ENCODE results near the gene ITPR1.

The ITPR1 gene

GRCh38 chr3:4655145-4656045 lies 162.2 kb downstream of the ITPR1 start:
- no peak for DNase-seq

DNA sequence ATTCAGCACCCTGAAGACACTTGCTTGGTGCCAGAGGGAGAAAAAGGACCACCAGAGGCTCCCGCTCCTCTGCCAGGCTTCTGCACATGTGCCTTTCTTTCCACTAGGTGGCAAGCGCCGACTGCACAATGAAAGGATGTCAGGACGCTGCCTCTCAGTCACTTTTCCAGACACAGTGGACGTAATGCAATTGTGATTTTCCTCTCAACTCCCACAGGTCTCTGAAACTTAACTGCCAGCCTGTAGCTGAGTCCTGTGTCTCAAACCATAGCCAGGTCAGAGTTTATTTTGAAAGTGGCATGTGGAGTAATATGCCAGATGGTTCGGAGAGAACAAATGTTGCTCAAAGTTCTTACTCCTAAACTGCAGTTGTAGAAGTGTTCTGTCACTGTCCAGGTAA lies 162.9 kb downstream of the ITPR1 start:
- no peak for DNase-seq

DNA sequence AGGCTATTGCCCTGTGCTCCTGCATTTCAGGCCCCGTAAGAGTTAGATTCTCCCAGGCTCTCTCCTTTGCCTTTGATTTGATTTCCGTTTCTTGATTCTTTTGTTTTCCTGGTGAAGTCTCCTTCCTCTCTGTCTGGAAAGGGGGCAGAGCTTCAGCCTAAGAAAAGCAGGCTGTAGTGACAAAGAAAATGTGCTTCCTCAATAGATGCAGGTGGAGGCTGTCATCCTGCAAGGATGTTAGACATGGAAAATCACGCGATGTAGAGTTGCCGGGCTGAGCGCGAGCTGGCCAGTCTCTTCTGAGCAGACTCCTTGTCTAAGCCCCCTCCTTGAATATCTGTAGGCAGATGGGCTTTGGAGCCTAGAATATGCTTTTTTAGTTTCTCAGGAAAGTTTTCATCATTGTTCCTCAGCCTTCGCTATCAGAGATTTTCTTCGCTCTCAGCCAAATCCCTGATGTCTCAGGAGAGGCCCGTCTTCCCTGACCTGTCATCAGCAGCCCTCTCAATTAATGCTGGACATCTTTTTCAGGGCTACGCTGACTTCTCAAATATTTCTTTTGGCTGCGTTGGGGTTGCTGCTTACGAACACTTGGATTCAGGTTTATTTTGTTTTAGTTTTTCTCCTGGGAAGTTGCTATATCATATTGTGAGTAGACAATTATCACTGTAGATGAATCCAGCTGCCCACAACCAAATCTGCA lies 163.6 kb downstream of the ITPR1 start:
- no peak for DNase-seq

- no peak for DNase-seq
Measured at GRCh38 chr3:4660936-4661335, 167.8 kb downstream of the ITPR1 start.

DNA sequence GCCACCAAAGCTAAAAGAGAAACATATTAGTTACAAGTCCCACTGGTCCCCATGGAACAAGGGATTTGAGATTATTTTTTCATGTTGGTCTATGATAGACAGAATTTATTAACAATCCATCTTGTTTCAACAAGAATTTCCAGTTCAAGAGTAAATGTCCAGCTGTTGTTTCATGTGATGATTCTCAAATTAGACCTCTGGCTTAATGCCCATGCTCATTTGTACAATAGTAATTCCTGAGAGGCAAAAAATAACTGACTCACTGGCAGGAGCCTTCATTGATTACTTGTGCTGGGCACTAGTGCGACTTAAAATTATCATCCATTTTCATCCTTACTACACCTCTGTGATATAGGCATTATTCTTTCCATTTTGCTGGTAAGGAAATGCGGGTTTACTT lies 171.3 kb downstream of the ITPR1 start:
- DNase-seq: no peak

DNA sequence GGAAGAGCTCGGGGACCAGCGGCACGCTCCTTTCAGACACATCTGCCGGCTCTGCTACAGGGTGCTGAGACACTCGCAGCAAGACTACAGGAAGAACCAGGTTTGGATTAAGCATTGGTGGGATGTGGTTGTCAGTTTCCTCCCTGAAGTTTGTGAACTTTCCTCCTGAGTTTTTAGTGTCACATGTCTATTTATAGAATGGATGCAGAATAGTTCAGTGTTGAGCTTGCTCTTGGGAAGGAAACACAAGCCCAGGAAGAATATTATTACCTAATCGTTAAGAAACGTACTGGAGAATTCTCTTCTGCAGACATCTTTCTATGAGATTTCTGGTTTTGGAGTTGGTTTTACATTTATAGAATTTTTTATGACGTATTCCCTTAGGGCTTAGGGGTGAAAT lies 172.0 kb downstream of the ITPR1 start:
- no peak for DNase-seq

DNA sequence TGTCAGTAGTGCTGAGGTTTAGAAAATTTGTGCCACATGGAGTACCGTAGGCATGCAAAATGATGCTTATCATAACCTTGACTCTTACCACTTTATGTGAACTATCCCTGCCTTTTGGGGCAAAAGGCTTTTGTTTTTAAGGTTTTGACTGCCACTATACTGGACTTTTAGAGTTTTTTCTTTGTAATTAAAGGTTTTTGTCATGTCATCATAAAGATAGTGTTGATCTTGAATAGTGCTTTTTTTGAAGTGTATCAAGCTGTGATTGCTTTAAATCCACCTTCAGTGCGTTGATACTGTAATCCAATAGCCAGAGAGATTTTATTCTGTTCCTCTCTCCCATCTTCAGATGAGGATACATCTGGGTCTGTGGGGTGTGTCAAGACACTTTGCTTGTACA lies 172.9 kb downstream of the ITPR1 start:
- DNase-seq: no peak

GRCh38 chr3:4670352-4670751 lies 177.2 kb downstream of the ITPR1 start:
- DNase-seq: no peak

DNA sequence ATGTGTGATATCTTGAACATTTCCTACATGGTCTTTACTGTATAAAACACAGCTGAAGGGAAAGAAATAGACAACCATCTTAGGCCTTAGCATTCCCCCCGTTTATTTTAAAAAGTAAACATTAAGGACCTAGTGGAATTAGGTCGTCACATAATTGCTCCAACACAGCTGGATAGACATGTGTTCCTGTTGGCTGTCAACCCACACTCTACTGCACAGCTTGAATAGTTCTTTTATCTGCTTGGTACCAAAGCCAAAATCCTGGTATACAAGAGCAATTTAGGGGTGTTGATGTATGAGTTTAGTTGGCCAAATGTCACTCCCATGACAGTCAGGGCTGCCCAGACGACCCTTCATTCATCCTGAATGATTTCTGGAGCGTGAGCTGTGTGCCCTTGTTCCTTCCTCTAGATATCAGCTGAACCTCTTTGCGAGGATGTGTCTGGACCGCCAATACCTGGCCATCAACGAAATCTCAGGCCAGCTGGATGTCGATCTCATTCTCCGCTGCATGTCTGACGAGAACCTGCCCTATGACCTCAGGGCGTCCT lies 179.7 kb downstream of the ITPR1 start:
- no peak for DNase-seq

DNA sequence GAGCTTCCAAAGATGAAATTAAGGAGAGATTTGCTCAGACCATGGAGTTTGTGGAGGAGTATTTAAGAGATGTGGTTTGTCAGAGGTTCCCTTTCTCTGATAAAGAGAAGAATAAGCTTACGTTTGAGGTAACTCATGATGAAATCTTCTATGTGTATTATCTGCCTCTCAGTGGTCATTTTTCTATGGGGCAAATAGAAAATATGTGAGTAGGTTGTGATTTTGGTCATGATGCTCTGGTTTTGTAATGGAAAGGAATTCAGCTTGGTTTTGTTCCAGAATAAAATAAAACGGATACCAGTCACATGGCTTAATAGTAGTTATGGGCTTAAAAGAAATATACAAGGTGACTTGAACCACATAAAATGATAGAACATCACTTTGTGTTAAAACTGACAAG lies 181.1 kb downstream of the ITPR1 start:
- no peak for DNase-seq

DNA sequence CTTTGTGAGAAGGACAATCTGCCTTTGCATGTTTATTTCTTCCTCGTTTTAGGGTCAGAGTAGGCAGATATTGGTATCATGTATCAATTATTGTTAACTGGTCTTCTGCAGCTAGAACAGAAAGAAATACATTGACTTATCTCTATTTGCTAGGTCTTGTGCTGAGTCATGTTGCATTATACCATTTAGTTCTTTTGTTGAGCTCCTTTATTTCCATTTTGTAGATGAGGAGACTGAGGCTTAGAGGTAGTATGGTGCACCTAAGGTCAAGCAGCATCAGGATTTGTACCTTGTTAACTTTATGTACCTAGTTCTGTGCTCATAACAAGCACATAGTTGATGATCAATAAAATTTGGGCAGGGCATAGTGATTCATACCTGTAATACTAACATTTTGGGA lies 182.6 kb downstream of the ITPR1 start:
- DNase-seq: no peak

GRCh38 chr3:4678320-4678719 lies 185.2 kb downstream of the ITPR1 start:
- DNase-seq: no peak

DNA sequence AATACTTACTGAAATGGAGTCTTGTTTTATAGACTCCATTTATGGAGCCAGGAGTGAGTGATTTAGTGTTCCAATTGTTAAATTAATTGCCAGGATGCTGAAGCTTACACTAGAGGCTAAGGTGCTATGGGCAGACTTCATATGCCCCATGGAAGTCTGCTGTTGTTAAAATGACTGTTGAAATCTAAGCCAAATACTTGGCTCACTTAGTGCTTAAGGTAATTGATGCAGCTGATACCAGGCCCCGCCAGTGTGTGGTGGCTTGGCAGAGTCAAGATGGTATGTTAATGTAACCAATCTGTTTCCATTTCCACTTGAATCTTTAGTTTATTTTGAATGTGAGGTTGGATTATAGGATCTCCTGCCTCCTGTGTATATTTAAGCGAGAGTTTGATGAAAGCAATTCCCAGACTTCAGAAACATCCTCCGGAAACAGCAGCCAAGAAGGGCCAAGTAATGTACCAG lies 187.1 kb downstream of the ITPR1 start:
- no peak for DNase-seq

DNA sequence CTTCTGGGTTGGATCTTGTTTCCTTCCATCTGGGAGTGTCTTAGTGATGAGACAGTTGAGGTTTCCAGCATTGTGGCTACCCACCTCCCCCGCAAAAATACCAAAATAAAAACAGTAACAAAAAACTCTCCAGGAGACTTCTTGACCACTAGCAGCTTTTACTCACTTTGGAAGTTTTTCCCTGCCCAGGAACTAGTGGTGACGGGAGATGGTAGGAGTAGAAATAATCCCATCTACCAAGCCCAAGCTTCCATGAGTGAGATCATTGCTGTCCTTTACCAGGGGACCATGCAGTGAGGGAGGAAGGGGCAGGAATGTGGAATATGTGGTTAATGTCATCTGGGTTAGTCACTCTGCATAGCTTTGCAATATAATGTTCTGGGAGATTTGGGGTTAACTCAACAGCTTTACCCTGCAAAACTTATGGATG lies 187.7 kb downstream of the ITPR1 start:
- no peak for DNase-seq

GRCh38 chr3:4681301-4681700 lies 188.2 kb downstream of the ITPR1 start:
- DNase-seq: no peak

GRCh38 chr3:4684117-4684516 lies 191.0 kb downstream of the ITPR1 start:
- DNase-seq: no peak

- DNase-seq: no peak
Measured at GRCh38 chr3:4684976-4685375, 191.8 kb downstream of the ITPR1 start.

- DNase-seq: no peak
Measured at GRCh38 chr3:4685673-4686345, 192.7 kb downstream of the ITPR1 start.

DNA sequence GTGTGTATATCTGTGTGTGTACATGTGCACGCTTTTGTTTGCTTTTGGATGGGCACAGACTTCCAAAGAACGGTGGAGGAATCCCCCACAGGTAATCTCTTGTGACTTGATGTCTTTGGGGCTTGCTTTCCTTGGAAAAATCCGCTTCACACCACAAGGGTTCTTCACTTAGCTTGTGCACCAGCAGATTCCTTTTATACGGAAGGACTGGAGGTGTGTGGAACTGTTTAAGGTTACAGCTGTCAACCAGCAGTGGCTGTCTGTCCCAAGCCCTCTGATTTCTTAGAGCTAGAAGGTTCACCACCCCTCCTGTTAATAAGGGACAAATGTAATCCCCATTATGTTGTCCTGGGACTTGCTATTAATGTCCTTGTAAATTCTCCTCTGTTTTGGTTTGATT lies 193.5 kb downstream of the ITPR1 start:
- DNase-seq: no peak

DNA sequence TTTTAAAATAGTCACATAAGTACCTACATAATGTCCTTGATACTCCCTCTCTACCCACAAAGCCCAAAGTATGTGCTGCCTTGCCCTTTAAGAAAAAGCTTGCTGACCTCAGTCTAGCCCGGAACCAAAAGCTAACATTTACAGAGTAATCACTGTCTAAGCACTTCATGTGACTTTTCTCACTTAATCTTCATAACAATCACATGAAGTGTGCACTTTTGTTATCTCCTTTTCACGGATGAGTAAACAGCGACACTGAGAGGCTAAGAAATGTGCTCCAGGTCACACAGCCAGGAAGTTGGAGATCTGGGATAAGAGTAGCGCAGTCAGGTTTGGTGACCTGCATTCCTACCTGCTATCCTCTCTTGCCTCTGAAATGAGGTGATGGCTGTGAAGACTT lies 194.0 kb downstream of the ITPR1 start:
- DNase-seq: no peak

DNA sequence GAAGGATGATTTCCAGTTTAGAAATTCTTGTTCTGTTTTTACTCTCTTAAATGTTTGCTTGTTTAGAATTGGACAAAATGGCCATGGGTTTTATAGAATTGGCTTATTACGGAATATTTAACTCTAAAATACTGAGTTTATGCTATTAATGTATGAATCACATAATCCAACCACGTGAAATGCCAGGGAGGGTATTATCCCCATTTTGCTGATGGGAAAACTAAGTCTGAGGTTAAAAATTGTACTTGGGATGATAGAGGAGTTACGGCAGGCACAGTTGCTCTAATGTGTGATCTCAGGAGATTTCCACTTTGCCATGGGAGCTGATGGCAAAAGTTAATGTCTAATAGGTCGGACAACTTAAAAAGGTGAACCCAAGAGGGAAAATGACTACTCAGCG lies 194.4 kb downstream of the ITPR1 start:
- DNase-seq: no peak

- DNase-seq: no peak
Measured at GRCh38 chr3:4688411-4688810, 195.3 kb downstream of the ITPR1 start.

GRCh38 chr3:4689021-4689420 lies 195.9 kb downstream of the ITPR1 start:
- no peak for DNase-seq
